GM13977 (cell line): ENCODE measurements around the gene RNASE8.

Source experiments
- DNase-seq: peaks from one replicate; pipeline ENCODE4 v3.0.0; 2012; ENCODE audit warnings: low spot score
- in situ Hi-C: fragments of 300-500 bp; cut with MboI; formaldehyde crosslinking; loops from one replicate; pipeline ENCODE4 v1.12.0; 2022; ENCODE audit warnings: low sequenced_read_pairs, low pct_unique_long_range_greater_than_20kb, mixed read lengths, inconsistent platforms; ENCODE audit not compliant: unreplicated experiment
- TF ChIP-seq, protein P1 (sequence below): IDR thresholded peaks from 2 replicates; pipeline ENCODE4 v1.5.1; 2012; ENCODE audit warnings: mild to moderate bottlenecking, control low read depth; ENCODE audit not compliant: insufficient read depth; ENCODE audit errors: extremely low read depth, missing control alignments

RNASE8 gene

GRCh38 chr14:21017528-21018245 is 39.9 kb upstream of the RNASE8 start:
- TF ChIP-seq, protein P1, sequence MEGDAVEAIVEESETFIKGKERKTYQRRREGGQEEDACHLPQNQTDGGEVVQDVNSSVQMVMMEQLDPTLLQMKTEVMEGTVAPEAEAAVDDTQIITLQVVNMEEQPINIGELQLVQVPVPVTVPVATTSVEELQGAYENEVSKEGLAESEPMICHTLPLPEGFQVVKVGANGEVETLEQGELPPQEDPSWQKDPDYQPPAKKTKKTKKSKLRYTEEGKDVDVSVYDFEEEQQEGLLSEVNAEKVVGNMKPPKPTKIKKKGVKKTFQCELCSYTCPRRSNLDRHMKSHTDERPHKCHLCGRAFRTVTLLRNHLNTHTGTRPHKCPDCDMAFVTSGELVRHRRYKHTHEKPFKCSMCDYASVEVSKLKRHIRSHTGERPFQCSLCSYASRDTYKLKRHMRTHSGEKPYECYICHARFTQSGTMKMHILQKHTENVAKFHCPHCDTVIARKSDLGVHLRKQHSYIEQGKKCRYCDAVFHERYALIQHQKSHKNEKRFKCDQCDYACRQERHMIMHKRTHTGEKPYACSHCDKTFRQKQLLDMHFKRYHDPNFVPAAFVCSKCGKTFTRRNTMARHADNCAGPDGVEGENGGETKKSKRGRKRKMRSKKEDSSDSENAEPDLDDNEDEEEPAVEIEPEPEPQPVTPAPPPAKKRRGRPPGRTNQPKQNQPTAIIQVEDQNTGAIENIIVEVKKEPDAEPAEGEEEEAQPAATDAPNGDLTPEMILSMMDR, result no peak
- in situ Hi-C loops, result no loop called here
- no peak for DNase-seq

- in situ Hi-C loops, result no loop called here
- TF ChIP-seq, protein P1, result no peak
- DNase-seq, result no peak
Observed at GRCh38 chr14:21018286-21018685, 39.3 kb upstream of the RNASE8 start.

DNA sequence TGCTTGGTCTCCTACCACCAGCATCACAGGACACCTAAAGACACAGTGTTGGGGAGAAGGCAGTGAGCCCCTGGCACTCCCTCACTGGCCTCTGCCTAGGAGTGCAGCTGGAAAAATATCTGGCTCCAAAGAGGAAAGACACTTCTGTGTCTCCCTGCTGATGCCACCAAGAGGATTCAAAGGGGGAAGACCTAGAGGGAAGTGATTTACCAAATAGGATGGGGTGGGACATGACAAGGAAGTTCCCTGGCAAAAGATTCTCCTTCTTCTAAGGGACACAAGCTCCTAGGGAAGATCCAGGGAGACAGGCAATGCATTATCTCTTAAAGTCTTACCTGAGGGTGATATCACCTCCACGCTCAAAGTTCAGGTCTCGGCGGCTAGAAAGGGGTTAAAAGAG is 38.8 kb upstream of the RNASE8 start:
- TF ChIP-seq, protein P1, result no peak
- in situ Hi-C loops, result no loop called here
- DNase-seq, result no peak

- in situ Hi-C loops, result no loop called here
- TF ChIP-seq, protein P1, result no peak
- DNase-seq, result no peak
Observed at GRCh38 chr14:21019366-21019765, 38.3 kb upstream of the RNASE8 start.

GRCh38 chr14:21020977-21021545 is 36.6 kb upstream of the RNASE8 start:
- in situ Hi-C loops, result no loop called here
- TF ChIP-seq, protein P1, result no peak
- DNase-seq, result no peak

DNA sequence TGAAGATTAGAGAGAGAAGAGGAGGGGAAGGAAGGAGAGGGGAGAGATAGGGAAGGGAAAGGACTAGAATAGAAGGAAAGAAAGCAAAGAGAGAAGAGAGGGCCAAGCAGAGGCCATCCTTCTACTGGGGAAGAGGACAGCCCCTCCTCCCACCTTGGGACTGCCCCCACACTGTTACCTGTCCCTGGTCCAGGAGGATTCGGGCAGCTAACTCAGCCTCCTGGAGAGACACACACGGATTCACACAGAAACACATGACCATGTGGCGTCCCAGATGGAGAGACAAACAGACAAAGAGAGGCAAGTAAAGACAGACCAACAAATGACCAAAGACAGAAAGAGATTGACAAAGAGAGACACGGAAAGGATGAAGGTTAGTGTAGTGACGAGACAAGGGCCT is 34.9 kb upstream of the RNASE8 start:
- DNase-seq, result no peak
- in situ Hi-C loops, result no loop called here
- TF ChIP-seq, protein P1, result no peak
